Mesendoderm (in vitro differentiated cells): Measurements from ENCODE around the gene CEP72.

Experiments
- DNase-seq: peaks from one replicate; pipeline ENCODE4 v3.0.0; 2013
- H2AK5ac ChIP-seq: 2 replicates; pipeline ENCODE4 v1.6.1; 2013; ENCODE audit warnings: low read length, inconsistent platforms
- H2BK120ac ChIP-seq: 2 replicates; pipeline ENCODE4 v1.6.1; 2013; ENCODE audit warnings: low read depth, mild to moderate bottlenecking, low read length, moderate library complexity, mixed read lengths
- H2BK15ac ChIP-seq: replicated peaks from 2 replicates; pipeline ENCODE4 v1.6.1; 2013; ENCODE audit warnings: low read depth, mild to moderate bottlenecking, moderate library complexity
- H2BK5ac ChIP-seq: 2 replicates; pipeline ENCODE4 v1.6.1; 2013; ENCODE audit warnings: low read length, inconsistent platforms
- H3K18ac ChIP-seq: 2 replicates; pipeline ENCODE4 v1.6.1; 2013; ENCODE audit warnings: mild to moderate bottlenecking, low read length, mixed read lengths
- H3K23ac ChIP-seq: one replicate; pipeline ENCODE4 v1.6.1; 2013; ENCODE audit warnings: low read length
- H3K27ac ChIP-seq: 2 replicates; pipeline ENCODE4 v1.5.1; 2013; ENCODE audit warnings: low read depth, mild to moderate bottlenecking, inconsistent platforms, low read length, moderate library complexity
- H3K27me3 ChIP-seq: 2 replicates; pipeline ENCODE4 v1.6.1; 2013; ENCODE audit warnings: low read length, control low read depth, mild to moderate bottlenecking, inconsistent platforms; ENCODE audit not compliant: insufficient read depth, poor library complexity
- H3K36me3 ChIP-seq: 2 replicates; pipeline ENCODE4 v1.6.1; 2013; ENCODE audit warnings: low read length, inconsistent platforms; ENCODE audit not compliant: control insufficient read depth, insufficient read depth
- H3K4ac ChIP-seq: one replicate; pipeline ENCODE4 v1.6.1; 2013; ENCODE audit warnings: low read depth, mild to moderate bottlenecking, low read length, moderate library complexity
- H3K4me1 ChIP-seq: 2 replicates; pipeline ENCODE4 v1.6.1; 2013; ENCODE audit warnings: low read depth, low read length, inconsistent platforms; ENCODE audit not compliant: control insufficient read depth
- H3K4me2 ChIP-seq: 2 replicates; pipeline ENCODE4 v1.6.1; 2013; ENCODE audit warnings: low read length
- H3K4me3 ChIP-seq: 2 replicates; pipeline ENCODE4 v1.5.1; 2013; ENCODE audit warnings: mild to moderate bottlenecking, low read length
- H3K56ac ChIP-seq: one replicate; pipeline ENCODE4 v1.6.1; 2013; ENCODE audit warnings: low read length
- H3K79me1 ChIP-seq: 2 replicates; pipeline ENCODE4 v1.6.1; 2013; ENCODE audit warnings: low read length, inconsistent platforms
- H3K79me2 ChIP-seq: 2 replicates; pipeline ENCODE4 v1.6.1; 2013; ENCODE audit warnings: mild to moderate bottlenecking, low read length; ENCODE audit not compliant: control insufficient read depth, insufficient read depth
- H3K9ac ChIP-seq: 2 replicates; pipeline ENCODE4 v1.6.1; 2013; ENCODE audit warnings: low read length, inconsistent platforms
- H4K5ac ChIP-seq: one replicate; pipeline ENCODE4 v1.6.1; 2013; ENCODE audit warnings: low read length
- H4K8ac ChIP-seq: one replicate; pipeline ENCODE4 v1.6.1; 2013; ENCODE audit warnings: low read depth, mild to moderate bottlenecking, control low read depth, low read length, moderate library complexity
- WGBS: extraction: QIAGEN DNeasy Blood & Tissue Kit; methylation state at CpG from one replicate; pipeline ENCODE4 v1.1.7; 2013; ENCODE audit warnings: low lambda C conversion rate, missing lambda C conversion rate; ENCODE audit not compliant: insufficient coverage; ENCODE audit errors: extremely low coverage; 5-methylcytosine and 5-hydroxymethylcytosine counted together

Gene CEP72

GRCh38 chr5:623531-623930, 11.4 kb downstream of the CEP72 start:
- H2BK15ac ChIP-seq, result no peak overlapping the region
- no peak overlapping the region for H3K4me3 ChIP-seq
- H2BK5ac ChIP-seq, result no peak overlapping the region
- H3K4me1 ChIP-seq, result no peaks in the 10 kb centered on the region
- H3K18ac ChIP-seq, result no peak overlapping the region
- H4K5ac ChIP-seq, result no peak overlapping the region
- H4K8ac ChIP-seq, result no peak overlapping the region
- H3K56ac ChIP-seq, result no peak overlapping the region
- H3K79me2 ChIP-seq, result no peaks in the 10 kb centered on the region
- H3K9ac ChIP-seq, result no peak overlapping the region
- H3K36me3 ChIP-seq, result peaks cover 17% of the 10 kb centered on the region
- no peak overlapping the region for H2AK5ac ChIP-seq
- H3K4me2 ChIP-seq, result no peak overlapping the region
- no CpG with 5 or more reads among the region's 13 CpGs for WGBS
- no peaks in the 10 kb centered on the region for H3K27me3 ChIP-seq
- no peak overlapping the region for H3K27ac ChIP-seq
- no peak for DNase-seq
- H2BK120ac ChIP-seq, result no peak overlapping the region
- no peak overlapping the region for H3K4ac ChIP-seq
- no peaks in the 10 kb centered on the region for H3K79me1 ChIP-seq
- no peak overlapping the region for H3K23ac ChIP-seq

GRCh38 chr5:624118-624950, 12.2 kb downstream of the CEP72 start:
- no peaks in the 10 kb centered on the region for H3K79me1 ChIP-seq
- no peak overlapping the region for H3K27ac ChIP-seq
- H3K4me1 ChIP-seq, result no peaks in the 10 kb centered on the region
- H3K4me2 ChIP-seq, result no peak overlapping the region
- no peak overlapping the region for H3K18ac ChIP-seq
- no peaks in the 10 kb centered on the region for H3K79me2 ChIP-seq
- no peak overlapping the region for H3K9ac ChIP-seq
- no peak overlapping the region for H3K23ac ChIP-seq
- no peak for DNase-seq
- WGBS, result no CpG with 5 or more reads among the region's 38 CpGs
- no peak overlapping the region for H4K8ac ChIP-seq
- no peak overlapping the region for H2AK5ac ChIP-seq
- H3K4me3 ChIP-seq, result no peak overlapping the region
- H3K36me3 ChIP-seq, result peaks cover 15% of the 10 kb centered on the region
- no peak overlapping the region for H2BK120ac ChIP-seq
- H3K27me3 ChIP-seq, result no peaks in the 10 kb centered on the region
- H3K56ac ChIP-seq, result no peak overlapping the region
- no peak overlapping the region for H3K4ac ChIP-seq
- no peak overlapping the region for H2BK5ac ChIP-seq
- H4K5ac ChIP-seq, result no peak overlapping the region
- no peak overlapping the region for H2BK15ac ChIP-seq

- Histone ChIP-seq H3K18ac (no peak overlapping the region), H3K4me3 (no peak overlapping the region), H3K27ac (no peak overlapping the region), H3K9ac (no peak overlapping the region), H3K36me3 (peaks cover 11% of the 10 kb centered on the region), H2BK120ac (no peak overlapping the region), H3K56ac (no peak overlapping the region), H2BK5ac (no peak overlapping the region), H2AK5ac (no peak overlapping the region), H3K79me1 (no peaks in the 10 kb centered on the region), H3K4me1 (no peaks in the 10 kb centered on the region), H3K79me2 (no peaks in the 10 kb centered on the region), H3K27me3 (no peaks in the 10 kb centered on the region), H3K4ac (no peak overlapping the region), H4K8ac (no peak overlapping the region), H2BK15ac (no peak overlapping the region), H3K23ac (no peak overlapping the region), H3K4me2 (no peak overlapping the region), H4K5ac (no peak overlapping the region)
- DNase-seq, result no peak
- WGBS, result no CpG with 5 or more reads among the region's 13 CpGs
Observed at GRCh38 chr5:624951-625230, 12.8 kb downstream of the CEP72 start.

- Histone ChIP-seq H3K23ac (no peak overlapping the region), H3K56ac (no peak overlapping the region), H3K27ac (no peak overlapping the region), H3K4me3 (no peak overlapping the region), H3K18ac (no peak overlapping the region), H3K9ac (no peak overlapping the region), H4K8ac (no peak overlapping the region), H2AK5ac (no peak overlapping the region), H3K4me1 (no peaks in the 10 kb centered on the region), H3K4me2 (no peak overlapping the region), H3K27me3 (no peaks in the 10 kb centered on the region), H2BK120ac (no peak overlapping the region), H3K79me1 (no peaks in the 10 kb centered on the region), H2BK5ac (no peak overlapping the region), H2BK15ac (no peak overlapping the region), H4K5ac (no peak overlapping the region), H3K79me2 (no peaks in the 10 kb centered on the region), H3K36me3 (peaks cover 6% of the 10 kb centered on the region), H3K4ac (no peak overlapping the region)
- no peak for DNase-seq
- WGBS, result no CpG with 5 or more reads among the region's 16 CpGs
Observed at GRCh38 chr5:625516-625915, 13.4 kb downstream of the CEP72 start.

- Histone ChIP-seq H2AK5ac (no peak overlapping the region), H2BK15ac (no peak overlapping the region), H3K56ac (no peak overlapping the region), H3K4me1 (no peaks in the 10 kb centered on the region), H3K79me1 (no peaks in the 10 kb centered on the region), H3K27ac (no peak overlapping the region), H3K18ac (no peak overlapping the region), H4K5ac (no peak overlapping the region), H4K8ac (no peak overlapping the region), H3K36me3 (peaks cover 6% of the 10 kb centered on the region), H3K9ac (no peak overlapping the region), H3K27me3 (no peaks in the 10 kb centered on the region), H3K79me2 (no peaks in the 10 kb centered on the region), H2BK120ac (no peak overlapping the region), H3K4me2 (no peak overlapping the region), H3K4me3 (no peak overlapping the region), H3K4ac (no peak overlapping the region), H3K23ac (no peak overlapping the region), H2BK5ac (no peak overlapping the region)
- no peak for DNase-seq
- no CpG with 5 or more reads among the region's 3 CpGs for WGBS
Observed at GRCh38 chr5:626850-627249, 14.7 kb downstream of the CEP72 start.

- Histone ChIP-seq H3K79me2 (no peaks in the 10 kb centered on the region), H4K5ac (no peak overlapping the region), H2BK15ac (no peak overlapping the region), H3K23ac (no peak overlapping the region), H2BK120ac (no peak overlapping the region), H3K79me1 (no peaks in the 10 kb centered on the region), H3K27ac (no peak overlapping the region), H2AK5ac (no peak overlapping the region), H3K4me2 (no peak overlapping the region), H3K36me3 (peaks cover 5% of the 10 kb centered on the region), H2BK5ac (no peak overlapping the region), H3K27me3 (no peaks in the 10 kb centered on the region), H4K8ac (no peak overlapping the region), H3K9ac (no peak overlapping the region), H3K56ac (no peak overlapping the region), H3K4me3 (no peak overlapping the region), H3K4me1 (no peaks in the 10 kb centered on the region), H3K18ac (no peak overlapping the region), H3K4ac (no peak overlapping the region)
- no peak for DNase-seq
- no CpG with 5 or more reads among the region's 24 CpGs for WGBS
Observed at GRCh38 chr5:627840-628239, 15.7 kb downstream of the CEP72 start.
